Measurements from ENCODE around the gene SLC37A1.

SLC37A1 gene

GRCh38 chr21:42562816-42563215 lies 49.2 kb downstream of the SLC37A1 start:
- no peak overlapping the region for H3K4me3 ChIP-seq (replicated peaks; ENCODE audit: low read depth, low read length)
- DNase-seq (ENCODE audit: low read depth) = no peak
- TF ChIP-seq CTCF (IDR thresholded peaks at IDR 0.05; ENCODE audit: low read length, missing control alignments) = no peak

- TF ChIP-seq CTCF (IDR thresholded peaks at IDR 0.05; ENCODE audit: low read length, missing control alignments) = no peak
- no peak overlapping the region for H3K4me3 ChIP-seq (replicated peaks; ENCODE audit: low read depth, low read length)
- DNase-seq (ENCODE audit: low read depth) = no peak
Measured at GRCh38 chr21:42563261-42563660, 49.6 kb downstream of the SLC37A1 start.

GRCh38 chr21:42563686-42564085 lies 50.0 kb downstream of the SLC37A1 start:
- TF ChIP-seq CTCF (IDR thresholded peaks at IDR 0.05; ENCODE audit: low read length, missing control alignments) = no peak
- DNase-seq (ENCODE audit: low read depth) = no peak
- H3K4me3 ChIP-seq (replicated peaks; ENCODE audit: low read depth, low read length) = no peak overlapping the region

GRCh38 chr21:42564561-42564971 lies 50.9 kb downstream of the SLC37A1 start:
- TF ChIP-seq CTCF (IDR thresholded peaks at IDR 0.05; ENCODE audit: low read length, missing control alignments) = no peak
- no peak for DNase-seq (ENCODE audit: low read depth)
- H3K4me3 ChIP-seq (replicated peaks; ENCODE audit: low read depth, low read length) = no peak overlapping the region

- no peak for DNase-seq (ENCODE audit: low read depth)
- TF ChIP-seq CTCF (IDR thresholded peaks at IDR 0.05; ENCODE audit: low read length, missing control alignments) = no peak
- H3K4me3 ChIP-seq (replicated peaks; ENCODE audit: low read depth, low read length) = no peak overlapping the region
Measured at GRCh38 chr21:42565206-42565810, 51.7 kb downstream of the SLC37A1 start.

- DNase-seq (ENCODE audit: low read depth) = no peak
- no peak for TF ChIP-seq CTCF (IDR thresholded peaks at IDR 0.05; ENCODE audit: low read length, missing control alignments)
- H3K4me3 ChIP-seq (replicated peaks; ENCODE audit: low read depth, low read length) = no peak overlapping the region
Measured at GRCh38 chr21:42565886-42566523, 52.4 kb downstream of the SLC37A1 start.

All from fibroblast of pulmonary artery (primary cell).